22Rv1 (cell line): ENCODE results near the gene FBXL16.

ENCODE experiments used
- CTCF ChIP-seq: fragments of 450-650 bp; IDR thresholded peaks from 2 replicates; pipeline ENCODE4 v1.5.1; 2017; ENCODE audit warnings: mild to moderate bottlenecking
- ZFX ChIP-seq: fragments of 450-650 bp; IDR thresholded peaks from 2 replicates; pipeline ENCODE4 v1.6.1; 2017; ENCODE audit warnings: antibody characterized with exemption, borderline replicate concordance

GRCh38 chr16:732936-733335, 27.3 kb upstream of the FBXL16 start:
- TF ChIP-seq CTCF (no peak), ZFX (no peak)
